Measurements from ENCODE around the gene RRP36. TPM values are rescaled to one million over a fixed set of nuclear protein-coding genes. Genes with fewer than 3 reads are reported as not detected.
A peak's percentile ranks its signal among the peaks of the same experiment; 100 is the strongest.

Gene RRP36
- total RNA-seq, 1 donor from 2014 or later: 125 TPM

- TF ChIP-seq CTCF (IDR thresholded peaks at IDR 0.05; ENCODE audit: insufficient read depth, low read length, poor library complexity, severe bottlenecking): no peak
- Histone ChIP-seq H3K27me3 (ENCODE audit: control insufficient read depth, insufficient read depth, low read length) (no peaks in the 10 kb centered on the region), H3K4me3 (ENCODE audit: low read depth, low read length) (peak within 1 kb of the TSS; percentile 67), H3K36me3 (ENCODE audit: control insufficient read depth, insufficient read depth, low read length) (no peaks in the 10 kb centered on the region)
- DNase-seq (ENCODE audit: low read depth): peak; percentile 58
Measured at GRCh38 chr6:42978839-42979522, 42.4 kb upstream of the RRP36 start, which contains the start of gene PEX6. Gene PEX6 (minus strand): TSS chr6:42979181. CDS start chr6:42979150, 31 bp downstream.

- H3K4me3 ChIP-seq (ENCODE audit: low read depth, low read length): peak overlapping the region; percentile 67
- no peaks in the 10 kb centered on the region for H3K27me3 ChIP-seq (ENCODE audit: control insufficient read depth, insufficient read depth, low read length)
- no peak for DNase-seq (ENCODE audit: low read depth)
- no peaks in the 10 kb centered on the region for H3K36me3 ChIP-seq (ENCODE audit: control insufficient read depth, insufficient read depth, low read length)
- TF ChIP-seq CTCF (IDR thresholded peaks at IDR 0.05; ENCODE audit: insufficient read depth, low read length, poor library complexity, severe bottlenecking): no peak
Measured at GRCh38 chr6:42979523-42980177, 41.8 kb upstream of the RRP36 start.

GRCh38 chr6:42981836-42982235, 39.6 kb upstream of the RRP36 start:
- no peaks in the 10 kb centered on the region for H3K27me3 ChIP-seq (ENCODE audit: control insufficient read depth, insufficient read depth, low read length)
- no peaks in the 10 kb centered on the region for H3K36me3 ChIP-seq (ENCODE audit: control insufficient read depth, insufficient read depth, low read length)
- no peak overlapping the region for H3K4me3 ChIP-seq (ENCODE audit: low read depth, low read length)
- DNase-seq (ENCODE audit: low read depth): no peak
- no peak for TF ChIP-seq CTCF (IDR thresholded peaks at IDR 0.05; ENCODE audit: insufficient read depth, low read length, poor library complexity, severe bottlenecking)

- Histone ChIP-seq H3K27me3 (ENCODE audit: control insufficient read depth, insufficient read depth, low read length) (no peaks in the 10 kb centered on the region), H3K36me3 (ENCODE audit: control insufficient read depth, insufficient read depth, low read length) (no peaks in the 10 kb centered on the region), H3K4me3 (ENCODE audit: low read depth, low read length) (peak within 1 kb of the TSS; percentile 62)
- TF ChIP-seq CTCF (IDR thresholded peaks at IDR 0.05; ENCODE audit: insufficient read depth, low read length, poor library complexity, severe bottlenecking): no peak
- peak; percentile 96 for DNase-seq (ENCODE audit: low read depth)
Measured at GRCh38 chr6:42984001-42984923, 37.2 kb upstream of the RRP36 start, which contains the start of gene PPP2R5D. Gene PPP2R5D (plus strand): TSS chr6:42984570. CDS start chr6:42984678, 108 bp downstream.

- Histone ChIP-seq H3K4me3 (ENCODE audit: low read depth, low read length) (peak overlapping the region; percentile 62), H3K36me3 (ENCODE audit: control insufficient read depth, insufficient read depth, low read length) (no peaks in the 10 kb centered on the region), H3K27me3 (ENCODE audit: control insufficient read depth, insufficient read depth, low read length) (no peaks in the 10 kb centered on the region)
- TF ChIP-seq CTCF (IDR thresholded peaks at IDR 0.05; ENCODE audit: insufficient read depth, low read length, poor library complexity, severe bottlenecking): no peak
- DNase-seq (ENCODE audit: low read depth): no peak
Measured at GRCh38 chr6:42984924-42985475, 36.4 kb upstream of the RRP36 start.
